GM23338 (cell line): Measurements from ENCODE around the gene HSPA1A. TPM values are rescaled to one million over a fixed set of nuclear protein-coding genes. Genes with fewer than 3 reads are reported as not detected.

Experiments used
- ATAC-seq: fragments of 200-7000 bp; cut with Tn5 transposase; 3 replicates; pipeline ENCODE4 v1.9.1; 2020
- DNase-seq: peaks from one replicate; pipeline ENCODE4 v3.0.0-alpha.2; 2015; ENCODE audit warnings: low spot score
- H2AFZ ChIP-seq: fragments of 200-600 bp; sonication (generic); 2 replicates; pipeline ENCODE4 v1.8.0; 2016; ENCODE audit warnings: antibody characterized with exemption, mild to moderate bottlenecking, moderate library complexity
- H3F3A ChIP-seq: fragments of 200-600 bp; sonication (generic); replicated peaks from 2 replicates; pipeline ENCODE4 v1.8.0; 2017; ENCODE audit warnings: antibody characterized with exemption, mixed run types, low read depth
- H3K27ac ChIP-seq: fragments of 200-600 bp; sonication (generic); 2 replicates; pipeline ENCODE4 v1.6.1; 2016; ENCODE audit warnings: low read depth
- H3K27me3 ChIP-seq: fragments of 200-600 bp; sonication (generic); 2 replicates; pipeline ENCODE4 v1.8.0; 2016; ENCODE audit warnings: mild to moderate bottlenecking, mixed run types, moderate library complexity; ENCODE audit not compliant: insufficient read depth
- H3K36me3 ChIP-seq: fragments of 200-600 bp; sonication (generic); 2 replicates; pipeline ENCODE4 v1.8.0; 2016; ENCODE audit warnings: mild to moderate bottlenecking; ENCODE audit not compliant: insufficient read depth
- H3K4me1 ChIP-seq: fragments of 200-600 bp; sonication (generic); 2 replicates; pipeline ENCODE4 v1.8.0; 2016; ENCODE audit warnings: mild to moderate bottlenecking, moderate library complexity; ENCODE audit not compliant: insufficient read depth
- H3K4me2 ChIP-seq: fragments of 200-600 bp; sonication (generic); 2 replicates; pipeline ENCODE4 v1.7.1; 2017; ENCODE audit warnings: mixed run types
- H3K4me3 ChIP-seq: fragments of 200-600 bp; sonication (generic); 2 replicates; pipeline ENCODE4 v1.6.1; 2016; ENCODE audit warnings: mixed run types
- H3K79me2 ChIP-seq: fragments of 200-600 bp; sonication (generic); replicated peaks from 2 replicates; pipeline ENCODE4 v1.8.0; 2017; ENCODE audit warnings: mild to moderate bottlenecking; ENCODE audit not compliant: insufficient read depth
- H3K9me2 ChIP-seq: fragments of 200-600 bp; sonication (generic); 2 replicates; pipeline ENCODE4 v1.8.0; 2017; ENCODE audit not compliant: insufficient read depth
- H4K20me1 ChIP-seq: fragments of 200-600 bp; sonication (generic); replicated peaks from 2 replicates; pipeline ENCODE4 v1.8.0; 2017; ENCODE audit warnings: mild to moderate bottlenecking; ENCODE audit not compliant: insufficient read depth
- H3K27ac Mint-ChIP-seq: 2 replicates; pipeline ENCODE4 v1.8.0; 2020; ENCODE audit warnings: inconsistent platforms, mild to moderate bottlenecking, moderate library complexity, mixed read lengths
- H3K27me3 Mint-ChIP-seq: 3 replicates; pipeline ENCODE4 v1.8.0; 2022; ENCODE audit warnings: low read depth, mild to moderate bottlenecking, moderate library complexity, mixed read lengths, inconsistent platforms; ENCODE audit not compliant: insufficient read depth, poor library complexity
- H3K36me3 Mint-ChIP-seq: 3 replicates; pipeline ENCODE4 v1.8.0; 2021; ENCODE audit warnings: low read depth, mild to moderate bottlenecking, inconsistent platforms, moderate library complexity, mixed read lengths
- H3K4me1 Mint-ChIP-seq: 3 replicates; pipeline ENCODE4 v1.8.0; 2020; ENCODE audit warnings: mild to moderate bottlenecking, inconsistent platforms, mixed read lengths
- H3K4me3 Mint-ChIP-seq: 3 replicates; pipeline ENCODE4 v1.8.0; 2021; ENCODE audit warnings: moderate library complexity, mild to moderate bottlenecking, inconsistent platforms, mixed read lengths
- H3K9me3 Mint-ChIP-seq: 3 replicates; pipeline ENCODE4 v1.8.0; 2020; ENCODE audit warnings: moderate library complexity, mild to moderate bottlenecking, inconsistent platforms, mixed read lengths
- CREB1 ChIP-seq: fragments of 250-450 bp; sonication (Bioruptor Pico); IDR thresholded peaks from 2 replicates; pipeline ENCODE4 v1.5.0; 2020; ENCODE audit warnings: low read depth, mild to moderate bottlenecking, moderate library complexity
- EZH2phosphoT487 ChIP-seq: fragments of 200-600 bp; sonication (generic); IDR thresholded peaks from one replicate; pipeline ENCODE4 v1.8.1; 2018; ENCODE audit warnings: antibody characterized with exemption; ENCODE audit not compliant: unreplicated experiment
- NANOG ChIP-seq: IDR thresholded peaks from 2 replicates; pipeline ENCODE4 v1.6.1; 2016; ENCODE audit warnings: antibody characterized with exemption, borderline replicate concordance
- POLR2AphosphoS5 ChIP-seq: IDR thresholded peaks from 2 replicates; pipeline ENCODE4 v1.6.1; 2016; ENCODE audit warnings: antibody characterized with exemption, low read depth
- ZNF331 ChIP-seq: fragments of 250-450 bp; sonication (Bioruptor Pico); IDR thresholded peaks from 2 replicates; pipeline ENCODE4 v1.5.0; 2020; ENCODE audit warnings: low read depth, mild to moderate bottlenecking, moderate library complexity
- polyA plus RNA-seq: library from polyadenylated mRNA; unstranded; fragments of >200 nt; fragmentation: Nextera tagmentation; extraction: Ambion mirVana; gene quantifications from 2 replicates; pipeline ENCODE4 v1.2.1, GENCODE V29; 2016
- total RNA-seq: library from RNA; depleted of rRNA; stranded (reverse); fragments of >200 nt; shearing (Covaris generic); gene quantifications from 2 replicates; pipeline ENCODE4 v1.2.3, GENCODE V29; 2014
- TF ChIP-seq, protein P1 (sequence below): IDR thresholded peaks from 2 replicates; pipeline ENCODE4 v1.6.1; 2016; ENCODE audit warnings: antibody characterized with exemption

HSPA1A gene
- total and polyA plus RNA-seq, 2 experiments from 2014 or later = 36.1 to 57.1 TPM

DNA sequence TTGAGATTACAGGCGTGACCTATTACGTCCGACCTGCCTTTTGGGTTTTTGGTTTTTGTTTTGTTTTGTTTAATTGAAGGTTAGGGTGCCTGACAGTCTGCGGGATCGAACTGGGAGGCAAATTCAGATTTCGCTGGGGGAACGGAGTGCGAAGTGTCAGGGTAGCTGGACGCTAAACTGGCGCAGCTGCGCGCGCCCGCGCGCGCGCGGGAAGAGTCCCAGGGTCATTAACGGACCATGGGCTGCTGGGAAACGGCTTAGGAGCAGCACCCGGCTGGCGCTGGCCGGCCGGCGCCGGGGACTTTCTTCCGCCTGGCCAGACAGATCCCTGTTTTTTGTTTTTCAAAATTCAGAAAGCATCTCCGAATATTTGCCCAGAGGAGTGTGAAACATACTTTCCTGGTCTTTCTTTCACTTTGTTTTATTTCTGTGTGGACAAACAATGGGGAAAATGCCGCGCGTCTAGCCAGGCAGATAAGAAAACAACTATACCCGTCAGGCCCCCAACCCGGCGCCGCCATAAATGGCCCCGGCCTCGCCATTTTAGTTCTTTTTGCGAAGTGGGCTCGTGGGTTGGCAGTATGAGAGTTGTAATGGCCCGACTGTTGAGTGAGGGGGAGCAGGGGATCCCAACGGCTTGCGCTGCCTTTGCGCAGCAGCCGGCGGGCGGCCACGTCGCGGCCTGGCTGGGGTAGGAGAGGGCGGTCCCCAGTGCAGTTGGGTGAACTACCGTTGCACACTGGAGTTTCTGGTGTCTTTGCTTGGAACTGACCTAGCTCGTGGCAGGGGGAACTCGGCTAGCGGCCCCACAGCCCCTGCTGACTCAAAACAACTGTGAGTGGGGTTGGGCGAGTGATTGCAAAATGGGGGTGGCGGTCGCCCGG is 19.3 kb downstream of the HSPA1A start:
- Histone ChIP-seq H3K79me2 (peaks cover 67% of the 10 kb centered on the region), H3K4me3 (peak overlapping the region; percentile 84), H3K4me1 (peaks cover 28% of the 10 kb centered on the region), H3K4me2 (peak overlapping the region; percentile 99), H4K20me1 (peaks cover 40% of the 10 kb centered on the region), H3K27me3 (no peaks in the 10 kb centered on the region), H3K27ac (peak overlapping the region; percentile 83), H2AFZ (peak overlapping the region; percentile 30; the same call in 1 of the 2 replicates), H3K9me2 (no peaks in the 10 kb centered on the region), H3K36me3 (peaks cover 39% of the 10 kb centered on the region), H3F3A (peaks cover 54% of the 10 kb centered on the region)
- ATAC-seq = peak; percentile 85
- peaks cover 53% of the 10 kb centered on the region for H3K36me3 Mint-ChIP-seq
- H3K4me3 Mint-ChIP-seq = peak overlapping the region; percentile 97
- TF ChIP-seq NANOG (no peak), CREB1 (peak; percentile 38; the same call in 1 of the 2 replicates), POLR2AphosphoS5 (peak; percentile 96), EZH2phosphoT487 (no peak), ZNF331 (no peak)
- TF ChIP-seq, protein P1, sequence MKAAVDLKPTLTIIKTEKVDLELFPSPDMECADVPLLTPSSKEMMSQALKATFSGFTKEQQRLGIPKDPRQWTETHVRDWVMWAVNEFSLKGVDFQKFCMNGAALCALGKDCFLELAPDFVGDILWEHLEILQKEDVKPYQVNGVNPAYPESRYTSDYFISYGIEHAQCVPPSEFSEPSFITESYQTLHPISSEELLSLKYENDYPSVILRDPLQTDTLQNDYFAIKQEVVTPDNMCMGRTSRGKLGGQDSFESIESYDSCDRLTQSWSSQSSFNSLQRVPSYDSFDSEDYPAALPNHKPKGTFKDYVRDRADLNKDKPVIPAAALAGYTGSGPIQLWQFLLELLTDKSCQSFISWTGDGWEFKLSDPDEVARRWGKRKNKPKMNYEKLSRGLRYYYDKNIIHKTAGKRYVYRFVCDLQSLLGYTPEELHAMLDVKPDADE = peak; percentile 65; the same call in 1 of the 2 replicates
- peaks cover 31% of the 10 kb centered on the region for H3K27me3 Mint-ChIP-seq
- peaks cover 32% of the 10 kb centered on the region for H3K4me1 Mint-ChIP-seq
- peak; percentile 94 for DNase-seq
- H3K27ac Mint-ChIP-seq = peak overlapping the region; percentile 99
- H3K9me3 Mint-ChIP-seq = peaks cover 10% of the 10 kb centered on the region; the same call in 2 of the 3 replicates

DNA sequence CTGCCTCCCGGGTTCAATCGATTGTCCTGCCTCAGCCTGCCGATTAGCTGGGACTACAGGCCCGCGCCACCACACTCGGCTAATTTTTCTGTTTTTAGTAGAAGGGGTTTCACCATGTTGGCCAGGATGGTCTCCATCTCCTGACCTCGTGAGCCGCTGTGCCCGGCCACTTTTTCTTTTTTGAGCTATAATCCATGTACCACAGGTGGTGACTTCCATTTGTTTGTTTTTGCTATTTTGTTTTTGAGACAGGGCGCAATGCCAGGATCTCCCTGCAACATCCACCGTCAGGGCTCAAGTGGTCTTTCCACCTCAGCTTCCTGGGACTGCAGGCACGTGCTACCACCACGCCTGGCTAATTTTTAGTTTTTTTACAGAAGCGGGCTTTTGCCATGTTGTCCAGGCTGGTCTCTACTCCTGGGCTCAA is 20.7 kb downstream of the HSPA1A start:
- H3K79me2 ChIP-seq = peaks cover 52% of the 10 kb centered on the region
- no peak overlapping the region for H2AFZ ChIP-seq
- H4K20me1 ChIP-seq = peaks cover 40% of the 10 kb centered on the region
- peak overlapping the region; percentile 98 for H3K27ac Mint-ChIP-seq
- no peak for ATAC-seq
- no peaks in the 10 kb centered on the region for H3K9me2 ChIP-seq
- TF ChIP-seq POLR2AphosphoS5 (0 out of 2 replicates have a peak, but pooled peaks have one; percentile 42), NANOG (no peak), ZNF331 (no peak)
- H3K4me1 Mint-ChIP-seq = peaks cover 26% of the 10 kb centered on the region
- peak overlapping the region; percentile 99 for H3K4me2 ChIP-seq
- H3K27ac ChIP-seq = peak overlapping the region; percentile 83
- peaks cover 65% of the 10 kb centered on the region for H3K36me3 Mint-ChIP-seq
- no peaks in the 10 kb centered on the region for H3K27me3 ChIP-seq
- peaks cover 50% of the 10 kb centered on the region for H3K36me3 ChIP-seq
- H3K4me1 ChIP-seq = peaks cover 22% of the 10 kb centered on the region
- peaks cover 7% of the 10 kb centered on the region; the same call in 1 of the 3 replicates for H3K9me3 Mint-ChIP-seq
- H3K4me3 ChIP-seq = peak overlapping the region; percentile 84
- DNase-seq = no peak
- H3K4me3 Mint-ChIP-seq = peak overlapping the region; percentile 97
- H3F3A ChIP-seq = peaks cover 66% of the 10 kb centered on the region
- H3K27me3 Mint-ChIP-seq = peaks cover 22% of the 10 kb centered on the region
